Measurements from ENCODE around the gene SFXN3.

DNA sequence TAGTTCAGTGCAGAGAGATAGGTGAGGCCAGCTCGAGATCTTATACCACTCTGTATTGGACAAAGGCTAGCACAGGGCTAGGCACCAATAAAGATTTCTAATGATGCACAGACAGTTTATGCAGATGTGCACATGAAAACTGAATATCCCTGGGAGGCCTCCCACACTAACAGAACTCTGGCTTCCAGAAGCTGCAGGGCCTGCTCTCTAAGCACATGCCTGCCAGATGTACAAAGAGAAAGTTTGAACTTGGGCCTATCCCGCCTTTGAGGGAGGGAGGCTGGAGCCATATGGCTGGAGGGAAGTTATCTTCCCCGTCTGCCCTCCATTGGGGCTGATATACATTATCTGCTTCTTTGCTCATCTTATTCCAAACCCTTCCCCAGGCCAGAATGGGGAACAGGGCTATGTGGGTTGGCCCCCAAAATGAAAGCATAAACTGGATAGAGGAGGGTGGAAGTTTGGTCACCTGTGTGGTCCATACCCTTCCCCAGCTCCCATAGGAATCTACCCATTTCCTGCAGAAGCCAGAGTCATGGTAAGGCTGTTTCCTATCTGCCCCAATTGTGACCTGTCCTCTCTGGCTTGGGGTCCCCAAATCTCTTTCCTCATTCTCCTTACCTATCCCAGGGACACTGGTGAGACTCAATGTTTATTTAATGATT lies 34.6 kb downstream of the SFXN3 start:
- TF ChIP-seq BACH2 (CRISPR knock-in tag; IDR thresholded peaks at IDR 0.05; ENCODE audit: borderline replicate concordance): no peak
- TF ChIP-seq ARNTL (CRISPR knock-in tag; IDR thresholded peaks at IDR 0.05; ENCODE audit: borderline replicate concordance, low read depth): no peak
- TF ChIP-seq ZNF565 (CRISPR knock-in tag; conservative IDR thresholded peaks at IDR 0.05; ENCODE audit: low read depth): no peak
- TF ChIP-seq, protein P1, sequence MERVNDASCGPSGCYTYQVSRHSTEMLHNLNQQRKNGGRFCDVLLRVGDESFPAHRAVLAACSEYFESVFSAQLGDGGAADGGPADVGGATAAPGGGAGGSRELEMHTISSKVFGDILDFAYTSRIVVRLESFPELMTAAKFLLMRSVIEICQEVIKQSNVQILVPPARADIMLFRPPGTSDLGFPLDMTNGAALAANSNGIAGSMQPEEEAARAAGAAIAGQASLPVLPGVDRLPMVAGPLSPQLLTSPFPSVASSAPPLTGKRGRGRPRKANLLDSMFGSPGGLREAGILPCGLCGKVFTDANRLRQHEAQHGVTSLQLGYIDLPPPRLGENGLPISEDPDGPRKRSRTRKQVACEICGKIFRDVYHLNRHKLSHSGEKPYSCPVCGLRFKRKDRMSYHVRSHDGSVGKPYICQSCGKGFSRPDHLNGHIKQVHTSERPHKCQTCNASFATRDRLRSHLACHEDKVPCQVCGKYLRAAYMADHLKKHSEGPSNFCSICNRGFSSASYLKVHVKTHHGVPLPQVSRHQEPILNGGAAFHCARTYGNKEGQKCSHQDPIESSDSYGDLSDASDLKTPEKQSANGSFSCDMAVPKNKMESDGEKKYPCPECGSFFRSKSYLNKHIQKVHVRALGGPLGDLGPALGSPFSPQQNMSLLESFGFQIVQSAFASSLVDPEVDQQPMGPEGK (CRISPR knock-in tag; IDR thresholded peaks at IDR 0.05; ENCODE audit: borderline replicate concordance): no peak
